PC-3 (cell line): ENCODE measurements around the gene PHYKPL. TPM values are rescaled to one million over a fixed set of nuclear protein-coding genes. Genes with fewer than 3 reads are reported as not detected.
A peak's percentile ranks its signal among the peaks of the same experiment; 100 is the strongest.

Experiments
- ATAC-seq: fragments of 200-7000 bp; cut with Tn5 transposase; 2 replicates; pipeline ENCODE4 v1.9.1; 2020; ENCODE audit warnings: mild to moderate bottlenecking, moderate library complexity
- BruUV-seq: library from RNA; stranded (reverse); fragments of 400-500 nt; replicated peaks from 2 replicates; lab custom pipeline; 2021; lab: Mats Ljungman, UMichigan
- CTCF ChIA-PET: fragments of 300-600 bp; sonication (Branson Sonifier 250); formaldehyde crosslinking; loops from one replicate; lab custom pipeline; 2022; ENCODE audit warnings: antibody characterized with exemption; lab: Charles Lee
- POLR2A ChIA-PET: fragments of 300-600 bp; sonication (Branson Sonifier 250); formaldehyde crosslinking; loops from one replicate; lab custom pipeline; 2022; ENCODE audit warnings: antibody characterized with exemption; ENCODE audit not compliant: unreplicated experiment; lab: Charles Lee
- DNase-seq: peaks from one replicate; pipeline ENCODE4 v3.0.0-alpha.2; 2015
- H2AFZ ChIP-seq: fragments of 300-600 bp; sonication (generic); 2 replicates; pipeline ENCODE4 v1.6.0; 2016; ENCODE audit warnings: antibody characterized with exemption, low read length
- H3F3A ChIP-seq: fragments of 300-600 bp; sonication (generic); one replicate; pipeline ENCODE4 v1.6.0; 2017; ENCODE audit warnings: antibody characterized with exemption, low read length, control low read depth, mild to moderate bottlenecking; ENCODE audit not compliant: unreplicated experiment
- H3K27ac ChIP-seq: fragments of 300-600 bp; sonication (generic); 2 replicates; pipeline ENCODE4 v1.5.1; 2016; ENCODE audit warnings: mild to moderate bottlenecking, low read length
- H3K27me3 ChIP-seq: fragments of 300-600 bp; sonication (generic); 2 replicates; pipeline ENCODE4 v1.6.1; 2016; ENCODE audit warnings: low read length, mixed read lengths
- H3K36me3 ChIP-seq: fragments of 300-600 bp; sonication (generic); 2 replicates; pipeline ENCODE4 v1.6.1; 2016; ENCODE audit warnings: low read depth, mixed run types, low read length, mixed read lengths
- H3K4me1 ChIP-seq: fragments of 300-600 bp; sonication (generic); 2 replicates; pipeline ENCODE4 v1.5.1; 2016; ENCODE audit warnings: low read length; ENCODE audit not compliant: insufficient read depth
- H3K4me2 ChIP-seq: fragments of 300-600 bp; sonication (generic); 2 replicates; pipeline ENCODE4 v1.6.0; 2016; ENCODE audit warnings: low read length
- H3K4me3 ChIP-seq: fragments of 300-600 bp; sonication (generic); 2 replicates; pipeline ENCODE4 v1.5.1; 2016; ENCODE audit warnings: mild to moderate bottlenecking, low read length, mixed read lengths
- H3K79me2 ChIP-seq: fragments of 300-600 bp; sonication (generic); 2 replicates; pipeline ENCODE4 v1.6.1; 2017; ENCODE audit warnings: low read length, mixed read lengths
- H3K9ac ChIP-seq: fragments of 300-600 bp; sonication (generic); 2 replicates; pipeline ENCODE4 v1.6.0; 2016; ENCODE audit warnings: mild to moderate bottlenecking, low read length
- H3K9me2 ChIP-seq: fragments of 300-600 bp; sonication (generic); replicated peaks from 2 replicates; pipeline ENCODE4 v1.6.1; 2016; ENCODE audit warnings: mixed run types, low read length, mixed read lengths
- H3K9me3 ChIP-seq: fragments of 300-600 bp; sonication (generic); 2 replicates; pipeline ENCODE4 v1.6.1; 2016; ENCODE audit warnings: low read length, mixed read lengths
- H4K20me1 ChIP-seq: fragments of 300-600 bp; sonication (generic); 2 replicates; pipeline ENCODE4 v1.6.1; 2016; ENCODE audit warnings: low read length, mixed read lengths
- EZH2 ChIP-seq: fragments of 300-600 bp; sonication (generic); IDR thresholded peaks from one replicate; pipeline ENCODE4 v1.6.1; 2017; ENCODE audit warnings: antibody characterized with exemption, mild to moderate bottlenecking, low read length; ENCODE audit not compliant: unreplicated experiment
- EZH2phosphoT487 ChIP-seq: fragments of 300-600 bp; sonication (generic); IDR thresholded peaks from 2 replicates; pipeline ENCODE4 v1.6.1; 2018; ENCODE audit warnings: mild to moderate bottlenecking, antibody characterized with exemption, low read length, borderline replicate concordance
- intact Hi-C: fragments of 100-400 bp; cut with micrococcal nuclease; formaldehyde crosslinking; loops from 2 replicates; pipeline ENCODE4 v1.9.0; 2023
- total RNA-seq: library from RNA; depleted of rRNA; stranded (reverse); fragments of >200 nt; gene quantifications from 2 replicates; pipeline ENCODE4 v1.2.3, GENCODE V29; 2014
- TF ChIP-seq, protein P1 (sequence below): fragments of 300-600 bp; sonication (generic); conservative IDR thresholded peaks from 2 replicates; pipeline ENCODE4 v1.5.1; 2017; ENCODE audit warnings: antibody characterized with exemption, low read depth, mild to moderate bottlenecking, low read length

Gene PHYKPL
- total RNA-seq, 1 experiment from 2014 or later: 31.2 TPM

GRCh38 chr5:178205749-178206047, 26.9 kb downstream of the PHYKPL start:
- peak overlapping the region; percentile 94 for H3K9ac ChIP-seq
- peaks cover 55% of the 10 kb centered on the region for H4K20me1 ChIP-seq
- peaks cover 6% of the 10 kb centered on the region for H3F3A ChIP-seq
- TF ChIP-seq EZH2phosphoT487 (no peak), EZH2 (no peak)
- TF ChIP-seq, protein P1, sequence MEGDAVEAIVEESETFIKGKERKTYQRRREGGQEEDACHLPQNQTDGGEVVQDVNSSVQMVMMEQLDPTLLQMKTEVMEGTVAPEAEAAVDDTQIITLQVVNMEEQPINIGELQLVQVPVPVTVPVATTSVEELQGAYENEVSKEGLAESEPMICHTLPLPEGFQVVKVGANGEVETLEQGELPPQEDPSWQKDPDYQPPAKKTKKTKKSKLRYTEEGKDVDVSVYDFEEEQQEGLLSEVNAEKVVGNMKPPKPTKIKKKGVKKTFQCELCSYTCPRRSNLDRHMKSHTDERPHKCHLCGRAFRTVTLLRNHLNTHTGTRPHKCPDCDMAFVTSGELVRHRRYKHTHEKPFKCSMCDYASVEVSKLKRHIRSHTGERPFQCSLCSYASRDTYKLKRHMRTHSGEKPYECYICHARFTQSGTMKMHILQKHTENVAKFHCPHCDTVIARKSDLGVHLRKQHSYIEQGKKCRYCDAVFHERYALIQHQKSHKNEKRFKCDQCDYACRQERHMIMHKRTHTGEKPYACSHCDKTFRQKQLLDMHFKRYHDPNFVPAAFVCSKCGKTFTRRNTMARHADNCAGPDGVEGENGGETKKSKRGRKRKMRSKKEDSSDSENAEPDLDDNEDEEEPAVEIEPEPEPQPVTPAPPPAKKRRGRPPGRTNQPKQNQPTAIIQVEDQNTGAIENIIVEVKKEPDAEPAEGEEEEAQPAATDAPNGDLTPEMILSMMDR: no peak
- peaks cover 62% of the 10 kb centered on the region for H3K79me2 ChIP-seq
- peak overlapping the region; percentile 93 for H3K4me2 ChIP-seq
- H3K4me1 ChIP-seq: peaks cover 31% of the 10 kb centered on the region
- no peaks in the 10 kb centered on the region for H3K27me3 ChIP-seq
- no peaks in the 10 kb centered on the region for H3K9me3 ChIP-seq
- H2AFZ ChIP-seq: no peak overlapping the region
- intact Hi-C loops: no loop called here
- DNase-seq (no peak), ATAC-seq (no peak)
- peak overlapping the region; percentile 92 for H3K4me3 ChIP-seq
- BruUV-seq: no TSS peak
- POLR2A ChIA-PET: no interaction called here
- CTCF ChIA-PET: interaction anchor here (0.6 kb wide), 1 partner anchor 130 kb away, joined by 4 read pairs; no protein-coding TSS in a partner anchor
- H3K27ac ChIP-seq: no peak overlapping the region
- H3K36me3 ChIP-seq: peaks cover 54% of the 10 kb centered on the region
- H3K9me2 ChIP-seq: no peaks in the 10 kb centered on the region

GRCh38 chr5:178204935-178205748, 27.5 kb downstream of the PHYKPL start:
- Histone ChIP-seq H4K20me1 (peaks cover 49% of the 10 kb centered on the region), H3K9me2 (no peaks in the 10 kb centered on the region), H3F3A (peaks cover under 1% of the 10 kb centered on the region), H3K27ac (peak overlapping the region; percentile 21; the same call in 1 of the 2 replicates), H2AFZ (no peak overlapping the region), H3K9me3 (no peaks in the 10 kb centered on the region), H3K79me2 (peaks cover 62% of the 10 kb centered on the region), H3K27me3 (no peaks in the 10 kb centered on the region), H3K36me3 (peaks cover 48% of the 10 kb centered on the region), H3K9ac (peak overlapping the region; percentile 94), H3K4me3 (peak overlapping the region; percentile 92), H3K4me1 (peaks cover 31% of the 10 kb centered on the region), H3K4me2 (peak overlapping the region; percentile 93)
- no TSS peak for BruUV-seq
- ChIA-PET CTCF (interaction anchor here (0.6 kb wide), 1 partner anchor 130 kb away, joined by 4 read pairs; no protein-coding TSS in a partner anchor), POLR2A (interaction anchor here (0.8 kb wide), 1 partner anchor 52 kb away, joined by 3 read pairs; the partner anchor contains the start of gene NHP2)
- DNase-seq (peak; percentile 74), ATAC-seq (peak; percentile 56)
- TF ChIP-seq, protein P1: no peak
- TF ChIP-seq EZH2phosphoT487 (no peak), EZH2 (no peak)
- intact Hi-C loops: loop anchor here (5.0 kb wide), 1 partner anchor 53 kb away; the partner anchor contains the start of gene NHP2
